ENCODE data around the gene LRWD1.
A peak's percentile ranks its signal among the peaks of the same experiment; 100 is the strongest.

Gene LRWD1

DNA sequence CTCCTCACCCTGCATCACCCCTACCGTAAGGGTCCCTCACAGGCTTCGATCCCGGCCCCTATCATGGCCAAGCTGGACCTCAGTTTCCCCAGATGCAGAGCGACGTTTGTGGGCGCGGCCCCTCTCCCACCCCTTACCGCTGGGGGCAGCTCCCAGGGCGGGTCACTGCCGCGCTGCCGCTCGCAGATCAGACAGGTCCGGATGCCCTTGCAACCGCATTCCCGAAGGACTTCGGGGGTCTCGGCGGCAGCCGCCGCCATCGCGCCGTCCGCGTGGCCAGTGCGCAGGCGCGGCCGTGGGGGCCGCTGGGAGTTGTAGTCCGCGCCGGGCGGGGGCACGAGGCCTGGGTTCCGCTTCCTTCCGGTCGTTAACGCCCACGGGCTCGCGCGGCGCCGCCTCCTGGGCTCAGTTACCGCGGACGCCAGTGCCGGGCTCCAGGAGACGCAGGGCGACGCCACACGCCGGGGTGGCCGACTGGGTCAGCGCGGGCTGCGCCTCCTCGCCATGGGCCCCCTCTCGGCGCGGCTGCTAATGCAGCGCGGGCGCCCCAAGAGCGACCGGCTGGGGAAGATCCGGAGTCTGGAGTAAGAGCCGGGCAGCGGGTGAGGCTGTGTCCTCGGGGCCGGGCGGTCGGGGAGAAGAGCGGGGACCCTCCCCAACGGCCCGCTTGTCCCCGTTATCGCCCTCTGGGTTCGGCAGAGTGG lies at the start of gene LRWD1, which contains the start of gene ALKBH4 (continued):
- no peak for TF ChIP-seq HOXD13 (CRISPR knock-in tag; IDR thresholded peaks at IDR 0.05; ENCODE audit: borderline replicate concordance)
- TF ChIP-seq ZNF654 (tag by site-specific recombination; IDR thresholded peaks at IDR 0.05; ENCODE audit: low read depth): no peak
- peak; percentile 61; the same call in 1 of the 2 replicates for TF ChIP-seq KLF9 (tag by site-specific recombination; IDR thresholded peaks at IDR 0.05; ENCODE audit: low read depth)
- no peak for TF ChIP-seq ZNF416 (tag by site-specific recombination; IDR thresholded peaks at IDR 0.05)
- no peak for TF ChIP-seq ZBTB49 (tag by site-specific recombination; IDR thresholded peaks at IDR 0.05; ENCODE audit: low read depth)
- TF ChIP-seq HOXC10 (CRISPR knock-in tag; IDR thresholded peaks at IDR 0.05): no peak
- TF ChIP-seq MYNN (tag by site-specific recombination; IDR thresholded peaks at IDR 0.05; ENCODE audit: borderline replicate concordance): 0 out of 2 replicates have a peak, but pooled peaks have one; percentile 32
- no peak for TF ChIP-seq ZNF621 (tag by site-specific recombination; IDR thresholded peaks at IDR 0.05)
- no peak for TF ChIP-seq ZNF221 (tag by site-specific recombination; IDR thresholded peaks at IDR 0.05; ENCODE audit: borderline replicate concordance)
- TF ChIP-seq SCRT1 (tag by site-specific recombination; IDR thresholded peaks at IDR 0.05; ENCODE audit: borderline replicate concordance): no peak
- TF ChIP-seq ZNF624 (tag by site-specific recombination; IDR thresholded peaks at IDR 0.05): no peak
- no peak for TF ChIP-seq ZNF701 (tag by site-specific recombination; IDR thresholded peaks at IDR 0.05)
- no peak for TF ChIP-seq ZNF639 (tag by site-specific recombination; IDR thresholded peaks at IDR 0.05)
- TF ChIP-seq ZNF157 (tag by site-specific recombination; IDR thresholded peaks at IDR 0.05): no peak
- TF ChIP-seq, protein P1, sequence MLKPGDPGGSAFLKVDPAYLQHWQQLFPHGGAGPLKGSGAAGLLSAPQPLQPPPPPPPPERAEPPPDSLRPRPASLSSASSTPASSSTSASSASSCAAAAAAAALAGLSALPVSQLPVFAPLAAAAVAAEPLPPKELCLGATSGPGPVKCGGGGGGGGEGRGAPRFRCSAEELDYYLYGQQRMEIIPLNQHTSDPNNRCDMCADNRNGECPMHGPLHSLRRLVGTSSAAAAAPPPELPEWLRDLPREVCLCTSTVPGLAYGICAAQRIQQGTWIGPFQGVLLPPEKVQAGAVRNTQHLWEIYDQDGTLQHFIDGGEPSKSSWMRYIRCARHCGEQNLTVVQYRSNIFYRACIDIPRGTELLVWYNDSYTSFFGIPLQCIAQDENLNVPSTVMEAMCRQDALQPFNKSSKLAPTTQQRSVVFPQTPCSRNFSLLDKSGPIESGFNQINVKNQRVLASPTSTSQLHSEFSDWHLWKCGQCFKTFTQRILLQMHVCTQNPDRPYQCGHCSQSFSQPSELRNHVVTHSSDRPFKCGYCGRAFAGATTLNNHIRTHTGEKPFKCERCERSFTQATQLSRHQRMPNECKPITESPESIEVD (tag by site-specific recombination; IDR thresholded peaks at IDR 0.05): no peak
- no peak for TF ChIP-seq ZNF280D (tag by site-specific recombination; IDR thresholded peaks at IDR 0.05)
- 0 out of 2 replicates have a peak, but pooled peaks have one; percentile 43 for TF ChIP-seq KLF8 (tag by site-specific recombination; IDR thresholded peaks at IDR 0.05)
- no peak for TF ChIP-seq ZNF626 (tag by site-specific recombination; IDR thresholded peaks at IDR 0.05)
- TF ChIP-seq ZNF138 (tag by site-specific recombination; IDR thresholded peaks at IDR 0.05; ENCODE audit: borderline replicate concordance): no peak
- TF ChIP-seq GLI2 (tag by site-specific recombination; IDR thresholded peaks at IDR 0.05; ENCODE audit: borderline replicate concordance, low read depth): no peak
- no peak for TF ChIP-seq ZNF214 (tag by site-specific recombination; IDR thresholded peaks at IDR 0.05; ENCODE audit: borderline replicate concordance)
- TF ChIP-seq ZNF600 (tag by site-specific recombination; IDR thresholded peaks at IDR 0.05): peak; percentile 39; the same call in 1 of the 2 replicates
- peak; percentile 52 for TF ChIP-seq ZFP69B (tag by site-specific recombination; IDR thresholded peaks at IDR 0.05)
- no peak for TF ChIP-seq ZNF521 (tag by site-specific recombination; IDR thresholded peaks at IDR 0.05)
- peak; percentile 86 for TF ChIP-seq ZBTB48 (tag by site-specific recombination; IDR thresholded peaks at IDR 0.05)
- no peak for TF ChIP-seq ZNF184 (tag by site-specific recombination; IDR thresholded peaks at IDR 0.05)
- no peak for TF ChIP-seq ZNF473 (tag by site-specific recombination; IDR thresholded peaks at IDR 0.05)
- TF ChIP-seq ELK4 (IDR thresholded peaks at IDR 0.05; ENCODE audit: borderline replicate concordance, low read depth, low read length): no peak; the same call in 1 of the 2 replicates
